Thyroid gland (tissue), 4 donors: ENCODE results near the gene PTPRN.
"Not testable (repeated sequence)": the region's sequence is repeated elsewhere in the genome, so short reads cannot be mapped to it uniquely, and the experiment has no call there.

ENCODE experiments used
- POLR2A ChIP-seq, 2 donors: fragments of 450-650 bp; IDR thresholded peaks; one replicate each; pipeline ENCODE4 v1.6.1; 2017; ENCODE audit warnings: antibody characterized with exemption in 2 of 2, mild to moderate bottlenecking in 2 of 2, moderate library complexity in 1 of 2
- TF ChIP-seq, protein P1 (sequence below), 6 experiments: fragments of 200-600 bp in 3 of 6; fragments of 450-650 bp in 3 of 6; sonication (generic) in 3 of 6; IDR thresholded peaks; one replicate each; pipeline ENCODE4 v1.5.1; 2016 to 2019; ENCODE audit warnings: antibody characterized with exemption in 6 of 6, mild to moderate bottlenecking in 2 of 6, inconsistent platforms in 1 of 6, moderate library complexity in 1 of 6

DNA sequence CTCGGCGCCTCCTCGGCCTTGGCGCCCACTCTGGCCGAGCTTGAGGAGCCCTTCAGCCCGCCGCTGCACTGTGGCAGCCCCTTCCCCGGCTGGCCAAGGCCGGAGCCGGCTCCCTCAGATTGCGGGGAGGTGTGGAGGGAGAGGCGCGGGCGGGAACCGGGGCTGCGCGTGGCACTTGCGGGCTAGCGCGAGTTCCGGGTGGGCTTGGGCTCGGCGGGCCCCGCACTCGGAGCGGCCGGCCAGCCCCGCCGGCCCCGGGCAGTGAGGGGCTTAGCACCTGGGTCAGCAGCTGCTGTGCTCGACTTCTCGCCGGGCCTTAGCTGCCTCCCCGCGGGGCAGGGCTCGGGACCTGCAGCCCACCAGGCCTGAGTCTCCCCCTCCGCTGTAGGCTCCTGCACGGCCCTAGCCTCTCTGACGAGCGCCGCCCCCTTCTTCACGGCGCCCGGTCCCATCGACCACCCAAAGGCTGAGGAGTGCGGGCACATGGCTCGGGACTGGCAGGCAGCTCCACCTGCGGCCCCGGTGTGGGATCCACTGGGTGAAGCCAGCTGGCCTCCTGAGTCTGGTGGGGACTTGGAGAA is 3.6 kb upstream of the PTPRN start:
- TF ChIP-seq, protein P1, sequence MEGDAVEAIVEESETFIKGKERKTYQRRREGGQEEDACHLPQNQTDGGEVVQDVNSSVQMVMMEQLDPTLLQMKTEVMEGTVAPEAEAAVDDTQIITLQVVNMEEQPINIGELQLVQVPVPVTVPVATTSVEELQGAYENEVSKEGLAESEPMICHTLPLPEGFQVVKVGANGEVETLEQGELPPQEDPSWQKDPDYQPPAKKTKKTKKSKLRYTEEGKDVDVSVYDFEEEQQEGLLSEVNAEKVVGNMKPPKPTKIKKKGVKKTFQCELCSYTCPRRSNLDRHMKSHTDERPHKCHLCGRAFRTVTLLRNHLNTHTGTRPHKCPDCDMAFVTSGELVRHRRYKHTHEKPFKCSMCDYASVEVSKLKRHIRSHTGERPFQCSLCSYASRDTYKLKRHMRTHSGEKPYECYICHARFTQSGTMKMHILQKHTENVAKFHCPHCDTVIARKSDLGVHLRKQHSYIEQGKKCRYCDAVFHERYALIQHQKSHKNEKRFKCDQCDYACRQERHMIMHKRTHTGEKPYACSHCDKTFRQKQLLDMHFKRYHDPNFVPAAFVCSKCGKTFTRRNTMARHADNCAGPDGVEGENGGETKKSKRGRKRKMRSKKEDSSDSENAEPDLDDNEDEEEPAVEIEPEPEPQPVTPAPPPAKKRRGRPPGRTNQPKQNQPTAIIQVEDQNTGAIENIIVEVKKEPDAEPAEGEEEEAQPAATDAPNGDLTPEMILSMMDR (IDR thresholded peaks at IDR 0.05): not testable (repeated sequence)
- not testable (repeated sequence) for TF ChIP-seq POLR2A (IDR thresholded peaks at IDR 0.05)
